Measurements from ENCODE around the gene ZNF277.

- TF ChIP-seq EP300 (IDR thresholded peaks at IDR 0.05) (no peak), POLR2A (IDR thresholded peaks at IDR 0.05; ENCODE audit: low read depth) (peak; percentile 21), CTCF (IDR thresholded peaks at IDR 0.05) (peak in 1 of 3 experiments; percentile 7), POLR2AphosphoS5 (IDR thresholded peaks at IDR 0.05) (peak; percentile 91 to 94)
Measured at GRCh38 chr7:112206238-112206990, at the start of gene ZNF277, which contains the start of gene DOCK4.

Measured in esophagus muscularis mucosa (tissue), 4 donors.